GM12865 (cell line): ENCODE measurements around the gene BEST4.
"Not testable (repeated sequence)": the region's sequence is repeated elsewhere in the genome, so short reads cannot be mapped to it uniquely, and the experiment has no call there.

Experiments
- DNase-seq: peaks from one replicate; pipeline ENCODE4 v3.0.0; 2010; ENCODE audit warnings: low read depth
- H3K4me3 ChIP-seq: 2 replicates; pipeline ENCODE4 v1.5.1; 2011; ENCODE audit warnings: mild to moderate bottlenecking, low read depth, low read length, control low read depth
- TF ChIP-seq, protein P1 (sequence below): IDR thresholded peaks from 2 replicates; pipeline ENCODE4 v1.5.1; 2011; ENCODE audit warnings: low read length, control low read depth, low read depth, inconsistent platforms; ENCODE audit not compliant: insufficient read depth; ENCODE audit errors: missing control alignments

Gene BEST4

DNA sequence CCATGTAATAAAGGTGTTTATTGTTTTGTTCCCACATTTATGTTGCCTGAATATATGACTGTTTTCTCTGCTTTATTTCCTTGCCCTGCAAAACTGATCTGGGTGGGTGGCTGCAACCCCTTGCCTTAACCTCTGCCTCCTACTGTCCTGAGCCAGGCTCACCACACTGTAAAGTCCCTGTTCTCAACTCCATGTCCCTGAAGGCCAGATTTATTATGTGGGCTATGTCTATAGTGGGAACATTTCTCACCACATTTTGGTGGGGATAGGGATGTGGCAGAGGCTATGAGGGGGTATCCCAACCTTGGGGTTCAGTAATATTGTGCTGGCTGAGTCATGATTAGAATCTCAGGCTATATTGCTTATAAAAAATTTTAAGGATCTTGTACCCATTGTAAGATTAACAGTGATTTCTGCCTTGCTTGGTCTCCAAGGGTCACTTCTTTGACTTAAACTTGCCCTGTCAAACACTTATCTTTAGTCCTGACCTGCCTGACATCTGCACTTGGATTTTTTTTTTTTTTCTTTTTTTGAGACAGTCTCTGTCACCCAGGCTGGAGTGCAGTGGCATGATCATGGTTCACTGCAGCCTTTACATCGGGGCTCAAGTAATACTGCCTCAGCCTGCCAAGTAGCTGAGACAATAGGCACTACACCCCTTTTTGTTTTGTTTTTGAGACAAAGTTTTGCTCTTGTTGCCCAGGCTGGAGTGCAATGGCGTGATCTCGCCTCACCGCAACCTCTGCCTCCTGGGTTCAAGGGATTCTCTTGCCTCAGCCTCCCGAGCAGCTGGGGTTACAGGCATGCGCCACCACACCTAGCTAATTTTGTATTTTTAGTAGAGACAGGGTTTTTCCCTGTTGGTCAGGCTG lies 9.0 kb downstream of the BEST4 start:
- no peak for DNase-seq
- TF ChIP-seq, protein P1, sequence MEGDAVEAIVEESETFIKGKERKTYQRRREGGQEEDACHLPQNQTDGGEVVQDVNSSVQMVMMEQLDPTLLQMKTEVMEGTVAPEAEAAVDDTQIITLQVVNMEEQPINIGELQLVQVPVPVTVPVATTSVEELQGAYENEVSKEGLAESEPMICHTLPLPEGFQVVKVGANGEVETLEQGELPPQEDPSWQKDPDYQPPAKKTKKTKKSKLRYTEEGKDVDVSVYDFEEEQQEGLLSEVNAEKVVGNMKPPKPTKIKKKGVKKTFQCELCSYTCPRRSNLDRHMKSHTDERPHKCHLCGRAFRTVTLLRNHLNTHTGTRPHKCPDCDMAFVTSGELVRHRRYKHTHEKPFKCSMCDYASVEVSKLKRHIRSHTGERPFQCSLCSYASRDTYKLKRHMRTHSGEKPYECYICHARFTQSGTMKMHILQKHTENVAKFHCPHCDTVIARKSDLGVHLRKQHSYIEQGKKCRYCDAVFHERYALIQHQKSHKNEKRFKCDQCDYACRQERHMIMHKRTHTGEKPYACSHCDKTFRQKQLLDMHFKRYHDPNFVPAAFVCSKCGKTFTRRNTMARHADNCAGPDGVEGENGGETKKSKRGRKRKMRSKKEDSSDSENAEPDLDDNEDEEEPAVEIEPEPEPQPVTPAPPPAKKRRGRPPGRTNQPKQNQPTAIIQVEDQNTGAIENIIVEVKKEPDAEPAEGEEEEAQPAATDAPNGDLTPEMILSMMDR: no peak
- H3K4me3 ChIP-seq: no peak overlapping the region

DNA sequence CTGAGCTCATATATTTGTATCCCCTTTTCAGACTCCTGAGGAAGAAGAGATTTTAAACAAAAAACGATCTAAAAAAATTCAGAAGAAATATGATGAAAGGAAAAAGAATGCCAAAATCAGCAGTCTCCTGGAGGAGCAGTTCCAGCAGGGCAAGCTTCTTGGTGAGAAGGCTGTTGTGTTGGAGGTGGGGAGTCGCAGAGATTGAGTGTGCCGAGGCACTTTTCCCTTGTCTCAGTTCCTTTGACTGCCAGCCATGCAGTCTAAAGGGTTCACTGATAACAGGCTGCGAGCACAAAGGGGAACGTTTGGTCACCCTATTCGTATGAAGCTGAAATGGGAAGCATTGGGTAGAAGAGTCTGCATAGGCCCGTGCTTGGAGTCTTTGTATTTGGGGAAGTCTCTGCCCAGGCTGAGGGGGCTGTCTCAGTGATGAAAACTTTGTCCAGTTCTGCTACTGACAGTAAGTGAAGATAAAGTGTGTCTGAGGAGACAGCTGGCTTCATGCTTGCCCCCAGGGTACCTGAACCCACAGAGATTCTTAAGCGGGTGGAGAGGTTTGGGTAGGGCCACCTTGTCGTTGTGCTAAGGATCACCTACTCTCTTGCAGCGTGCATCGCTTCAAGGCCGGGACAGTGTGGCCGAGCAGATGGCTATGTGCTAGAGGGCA lies 9.9 kb downstream of the BEST4 start:
- TF ChIP-seq, protein P1: no peak
- DNase-seq: no peak
- peak overlapping the region; percentile 80 for H3K4me3 ChIP-seq

DNA sequence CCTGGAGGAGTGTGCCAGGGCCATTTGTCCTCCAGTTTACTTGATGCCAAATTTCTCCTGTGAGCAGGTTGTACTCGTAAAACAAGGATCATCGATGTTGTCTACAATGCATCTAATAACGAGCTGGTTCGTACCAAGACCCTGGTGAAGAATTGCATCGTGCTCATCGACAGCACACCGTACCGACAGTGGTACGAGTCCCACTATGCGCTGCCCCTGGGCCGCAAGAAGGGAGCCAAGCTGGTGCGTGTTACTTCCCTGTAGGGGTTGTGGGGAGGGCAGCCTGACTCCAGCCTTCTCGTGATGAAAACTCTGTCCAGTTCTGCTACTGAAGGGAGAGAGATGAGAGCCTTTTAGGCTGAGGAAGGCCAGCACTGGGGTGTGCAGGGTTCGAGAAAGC lies 10.4 kb downstream of the BEST4 start:
- DNase-seq: no peak
- TF ChIP-seq, protein P1: no peak
- H3K4me3 ChIP-seq: peak overlapping the region; percentile 80

DNA sequence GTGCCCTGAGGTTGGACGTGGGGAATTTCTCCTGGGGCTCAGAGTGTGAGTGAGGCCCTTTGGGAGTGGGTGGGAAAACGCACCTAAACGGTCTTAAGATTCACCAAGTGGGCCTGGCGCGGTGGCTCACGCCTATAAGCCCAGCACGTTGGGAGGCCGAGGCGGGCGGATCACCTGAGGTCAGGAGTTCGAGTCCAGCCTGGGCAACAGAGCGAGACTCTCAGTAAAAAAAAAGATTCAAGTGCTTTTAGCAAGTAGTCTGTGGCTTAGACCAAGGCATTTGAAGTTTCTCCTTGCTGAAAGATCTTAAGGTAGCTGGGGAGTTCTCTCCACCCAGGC lies 11.3 kb downstream of the BEST4 start:
- H3K4me3 ChIP-seq: peak overlapping the region; percentile 80
- TF ChIP-seq, protein P1: no peak
- no peak for DNase-seq

DNA sequence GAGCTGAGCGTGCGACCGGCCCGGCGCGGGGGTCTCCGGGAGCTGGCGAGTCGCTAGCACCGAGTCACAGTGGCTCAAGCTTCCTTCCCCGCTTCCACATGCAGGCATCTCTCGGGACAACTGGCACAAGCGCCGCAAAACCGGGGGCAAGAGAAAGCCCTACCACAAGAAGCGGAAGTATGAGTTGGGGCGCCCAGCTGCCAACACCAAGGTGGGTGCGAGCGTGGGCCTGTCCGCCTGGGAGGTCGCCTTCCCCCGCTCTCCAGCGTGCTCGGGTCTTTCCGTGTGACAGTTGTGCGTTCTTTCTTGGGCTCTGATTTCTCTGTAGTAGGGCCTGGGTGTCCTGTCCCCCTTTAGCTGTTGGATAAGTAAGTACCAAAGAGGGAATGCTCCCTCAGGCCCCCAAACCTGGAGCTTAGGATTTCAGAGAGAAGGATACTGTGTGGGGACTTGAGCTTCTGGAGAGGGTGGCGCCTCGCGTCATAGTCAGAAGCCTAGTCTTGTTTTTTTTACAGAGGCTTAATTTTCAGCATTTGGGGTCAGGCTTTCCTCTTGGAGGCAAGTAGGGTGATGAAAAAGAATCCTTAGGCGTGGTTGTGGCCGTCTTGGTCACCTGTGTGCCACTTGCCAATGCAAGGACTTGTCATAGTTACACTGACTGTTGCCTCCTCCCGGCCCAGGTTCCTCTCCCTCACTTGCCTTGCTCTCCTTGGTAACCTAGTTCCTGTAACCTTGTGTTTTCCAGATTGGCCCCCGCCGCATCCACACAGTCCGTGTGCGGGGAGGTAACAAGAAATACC lies 11.8 kb downstream of the BEST4 start:
- peak overlapping the region; percentile 80 for H3K4me3 ChIP-seq
- peak; percentile 53 for DNase-seq
- TF ChIP-seq, protein P1: no peak

DNA sequence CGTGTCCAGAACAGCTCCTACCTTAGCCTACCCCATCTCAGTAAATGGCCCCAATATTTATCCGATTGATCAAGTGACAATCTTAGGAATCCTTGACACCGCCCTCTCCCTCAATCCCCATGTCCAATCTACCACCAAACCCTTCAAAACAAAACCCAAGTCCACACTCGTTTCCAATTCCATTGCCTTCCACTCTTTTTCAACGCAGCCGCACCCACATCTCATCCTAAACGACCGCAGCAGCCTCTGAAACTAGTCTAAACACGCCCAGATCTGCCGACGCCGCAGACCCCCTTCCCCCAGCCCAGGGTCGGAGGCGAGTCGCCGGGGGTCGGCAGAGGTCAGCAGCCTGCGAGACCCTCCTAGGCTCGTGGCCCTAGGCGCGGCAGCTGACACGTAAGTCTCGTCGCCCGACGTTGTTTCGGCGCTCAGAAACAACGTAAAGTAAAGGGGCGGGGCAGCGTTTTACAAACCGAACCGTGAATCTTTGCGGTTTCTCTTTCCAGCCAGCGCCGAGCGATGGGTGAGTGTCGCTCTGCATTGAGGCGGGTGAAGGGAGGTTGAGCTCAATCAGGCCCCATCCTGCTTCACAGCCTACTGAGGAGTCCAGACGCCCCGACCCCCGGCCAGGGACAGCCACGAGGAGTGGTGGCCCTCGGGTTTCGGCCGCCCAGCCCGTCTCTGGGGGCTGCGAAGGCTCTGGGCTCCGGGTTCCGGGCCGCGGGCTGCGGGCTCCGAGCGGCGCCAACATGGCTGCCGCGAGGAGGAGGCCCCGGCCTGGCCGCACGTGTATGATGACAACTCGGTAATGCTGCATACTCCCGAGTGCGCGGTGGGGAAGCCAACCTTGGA lies 12.7 kb downstream of the BEST4 start, which contains the start of gene RPS8:
Gene RPS8 (plus strand): TSS at position 463 of the 852 bp plus-strand sequence. CDS start 57 bp downstream, at position 520.
- peak; percentile 95 for DNase-seq
- TF ChIP-seq, protein P1: no peak
- peak within 1 kb of the TSS; percentile 80 for H3K4me3 ChIP-seq

DNA sequence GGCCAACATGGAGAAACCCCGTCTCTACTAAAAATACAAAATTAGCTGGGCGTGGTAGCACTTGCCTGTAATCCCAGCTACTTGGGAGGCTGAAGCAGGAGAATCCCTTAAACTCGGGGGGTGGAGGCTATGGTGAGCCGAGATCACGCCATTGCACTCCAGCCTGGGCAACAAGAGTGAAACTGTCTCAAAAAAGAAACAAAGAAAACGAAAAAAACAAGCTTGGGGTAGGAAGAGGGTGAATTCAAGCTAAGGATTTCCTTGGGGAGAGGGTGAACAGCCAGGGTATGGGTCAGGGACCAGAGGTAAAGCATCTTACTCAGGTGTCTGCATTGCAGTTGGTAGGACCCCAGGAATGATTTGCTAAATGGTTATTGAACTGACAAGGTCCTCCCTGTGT lies 21.5 kb downstream of the BEST4 start:
- H3K4me3 ChIP-seq, DNase-seq: not testable (repeated sequence)
